HEK293T (cell line): ENCODE measurements around the gene EDC3.

ENCODE experiments used
- ARNT ChIP-seq: fragments of 450-650 bp; IDR thresholded peaks from 2 replicates; pipeline ENCODE4 v1.6.1; 2017; ENCODE audit warnings: mild to moderate bottlenecking
- BHLHE40 ChIP-seq: fragments of 450-650 bp; IDR thresholded peaks from 2 replicates; pipeline ENCODE4 v1.6.1; 2016; ENCODE audit warnings: mild to moderate bottlenecking, moderate library complexity, borderline replicate concordance
- ELF4 ChIP-seq: fragments of 450-650 bp; IDR thresholded peaks from 2 replicates; pipeline ENCODE4 v1.6.1; 2017; ENCODE audit warnings: antibody characterized with exemption
- FOXK2 ChIP-seq: fragments of 450-650 bp; IDR thresholded peaks from 2 replicates; pipeline ENCODE4 v1.6.1; 2016; ENCODE audit warnings: mild to moderate bottlenecking
- FOXM1 ChIP-seq: fragments of 450-650 bp; IDR thresholded peaks from 2 replicates; pipeline ENCODE4 v1.6.1; 2017; ENCODE audit warnings: mild to moderate bottlenecking, borderline replicate concordance
- HDGF ChIP-seq: fragments of 450-650 bp; IDR thresholded peaks from 2 replicates; pipeline ENCODE4 v1.6.1; 2017; ENCODE audit warnings: antibody characterized with exemption, borderline replicate concordance
- L3MBTL2 ChIP-seq: fragments of 450-650 bp; conservative IDR thresholded peaks from 2 replicates; pipeline ENCODE4 v1.6.1; 2016; ENCODE audit warnings: mild to moderate bottlenecking
- LEF1 ChIP-seq: fragments of 450-650 bp; IDR thresholded peaks from 2 replicates; pipeline ENCODE4 v1.6.1; 2017; ENCODE audit warnings: mild to moderate bottlenecking, borderline replicate concordance
- NFRKB ChIP-seq: fragments of 450-650 bp; IDR thresholded peaks from 2 replicates; pipeline ENCODE4 v1.6.1; 2016; ENCODE audit warnings: mild to moderate bottlenecking, moderate library complexity
- SP1 ChIP-seq: fragments of 450-650 bp; IDR thresholded peaks from 2 replicates; pipeline ENCODE4 v1.6.1; 2017
- SUZ12 ChIP-seq: fragments of 450-650 bp; IDR thresholded peaks from 2 replicates; pipeline ENCODE4 v1.6.1; 2016; ENCODE audit warnings: mild to moderate bottlenecking
- TARDBP ChIP-seq: fragments of 450-650 bp; IDR thresholded peaks from 2 replicates; pipeline ENCODE4 v1.6.1; 2016
- ZNF384 ChIP-seq: fragments of 450-650 bp; IDR thresholded peaks from 2 replicates; pipeline ENCODE4 v1.6.1; 2016

GRCh38 chr15:74613953-74614743, 81.7 kb downstream of the EDC3 start:
- TF ChIP-seq SUZ12: no peak
- TF ChIP-seq FOXM1: 0 out of 2 replicates have a peak, but pooled peaks have one; percentile 51
- no peak for TF ChIP-seq FOXK2
- TF ChIP-seq LEF1: no peak
- TF ChIP-seq HDGF: no peak
- TF ChIP-seq ZNF384: no peak
- TF ChIP-seq TARDBP: no peak
- no peak for TF ChIP-seq ELF4
- TF ChIP-seq ARNT: no peak
- TF ChIP-seq SP1: no peak
- no peak for TF ChIP-seq BHLHE40
- no peak for TF ChIP-seq NFRKB
- TF ChIP-seq L3MBTL2: no peak
